Right lobe of liver (tissue), 5 donors: ENCODE data around the gene NXPE4. TPM values are rescaled to one million over a fixed set of nuclear protein-coding genes. Genes with fewer than 3 reads are reported as not detected.

Source experiments
- small RNA-seq, 2 experiments: library from RNA; depleted of rRNA; stranded (forward); fragments of <200 nt; gene quantifications; one replicate each; pipeline ENCODE3, GENCODE V24; 2016
- total RNA-seq, 6 experiments: library from RNA; depleted of rRNA in 2 of 6; stranded (reverse); fragments of >200 nt in 2 of 6; fragmentation: NEBNext Ultra II Directional in 3 of 6; extraction: Animal tissue kit (Norgen Biotek cat#: 25700) in 3 of 6; gene quantifications; one replicate each; pipeline versions ENCODE4 v1.1.0 to v1.2.4, GENCODE V29; 2016 to 2023
- donor health status: DM: no; HTN: no; CAD: no.
- donor health status: DM: no; HTN: no; CAD: no.
- donor health status: DM: no; HTN: yes; CAD: no.
- donor health status: DM: no; HTN: yes; CAD: no.

NXPE4 gene
- total RNA-seq, 6 experiments from 2014 or later: not detected

Small RNAs within 50 kb of the gene (small RNA-seq; reads per million reads assigned to genes)
- 0 reads per million in 2 experiments for gene RF01210

Other genes with a start within 250 kb of the NXPE4 start
- gene C11orf71, start 195.3 kb downstream of the NXPE4 start, total RNA-seq: 10 to 100 TPM in 3 of 6 experiments, 1 to 10 TPM in 3; 4.9 to 13.4 (median 8.6) TPM
- gene RBM7, start 195.1 kb downstream of the NXPE4 start, total RNA-seq: 10 to 100 TPM; 10.5 to 27.3 (median 15.3) TPM
- gene REXO2, start 156.3 kb downstream of the NXPE4 start, total RNA-seq: 10 to 100 TPM; 25.8 to 73.9 (median 37.0) TPM
- not detected for gene NXPE1, start 35.9 kb downstream of the NXPE4 start, total RNA-seq
- not detected for gene NXPE2, start 82.7 kb upstream of the NXPE4 start, total RNA-seq